PFSK-1 (cell line): ENCODE data around the gene CHID1.

ENCODE experiments used
- FOXP2 ChIP-seq: optimal IDR thresholded peaks from 2 replicates; pipeline ENCODE3; 2011; ENCODE audit warnings: borderline replicate concordance, control low read depth, inconsistent platforms; ENCODE audit not compliant: insufficient read depth; ENCODE audit errors: extremely low read length, extremely low read depth
- POLR2AphosphoS5 ChIP-seq: IDR thresholded peaks from 2 replicates; pipeline ENCODE4 v1.6.1; 2012; ENCODE audit warnings: low read depth, mild to moderate bottlenecking, control low read depth, low read length, moderate library complexity
- REST ChIP-seq, 2 experiments: IDR thresholded peaks; 2 replicates each; pipeline versions ENCODE4 v1.6.1 to v1.8.0; 2011 to 2012; ENCODE audit warnings: low read depth in 2 of 2, low read length in 2 of 2, control low read depth in 1 of 2, inconsistent platforms in 1 of 2, mild to moderate bottlenecking in 1 of 2, moderate library complexity in 1 of 2; ENCODE audit not compliant: insufficient read depth in 1 of 2
- SIN3A ChIP-seq: IDR thresholded peaks from 2 replicates; pipeline ENCODE4 v1.6.1; 2012; ENCODE audit warnings: mild to moderate bottlenecking, low read length, moderate library complexity, borderline replicate concordance; ENCODE audit not compliant: insufficient read depth
- TAF1 ChIP-seq: IDR thresholded peaks from 2 replicates; pipeline ENCODE4 v1.6.1; 2012; ENCODE audit warnings: low read length, control low read depth, borderline replicate concordance; ENCODE audit not compliant: insufficient read depth

Gene CHID1

GRCh38 chr11:904380-904779, 6.2 kb downstream of the CHID1 start:
- TF ChIP-seq SIN3A = no peak
- no peak for TF ChIP-seq TAF1
- no peak for TF ChIP-seq POLR2AphosphoS5
- no peak for TF ChIP-seq REST (IDR thresholded peaks at IDR 0.05; ENCODE audit: insufficient read depth in 1 of 2, low read depth in 2 of 2, low read length in 2 of 2)
- TF ChIP-seq FOXP2 = no peak

GRCh38 chr11:901452-902061, 9.1 kb downstream of the CHID1 start:
- TF ChIP-seq REST (IDR thresholded peaks at IDR 0.05; ENCODE audit: insufficient read depth in 1 of 2, low read depth in 2 of 2, low read length in 2 of 2) (no peak), SIN3A (no peak), TAF1 (no peak), FOXP2 (no peak), POLR2AphosphoS5 (no peak)

GRCh38 chr11:900545-900944, 10.1 kb downstream of the CHID1 start:
- TF ChIP-seq REST (IDR thresholded peaks at IDR 0.05; ENCODE audit: insufficient read depth in 1 of 2, low read depth in 2 of 2, low read length in 2 of 2) = no peak
- TF ChIP-seq POLR2AphosphoS5 = no peak
- no peak for TF ChIP-seq SIN3A
- TF ChIP-seq TAF1 = no peak
- no peak for TF ChIP-seq FOXP2

- TF ChIP-seq REST (IDR thresholded peaks at IDR 0.05; ENCODE audit: insufficient read depth in 1 of 2, low read depth in 2 of 2, low read length in 2 of 2) = no peak
- TF ChIP-seq TAF1 = no peak
- TF ChIP-seq SIN3A = no peak
- TF ChIP-seq FOXP2 = no peak
- no peak for TF ChIP-seq POLR2AphosphoS5
Observed at GRCh38 chr11:899724-900123, 10.9 kb downstream of the CHID1 start.
